GM20431 (cell line): Measurements from ENCODE around the gene NCK1.
"Not testable (repeated sequence)": the region's sequence is repeated elsewhere in the genome, so short reads cannot be mapped to it uniquely, and the experiment has no call there.

ENCODE experiments used
- in situ Hi-C: fragments of 300-500 bp; cut with MseI, MboI; formaldehyde crosslinking; loops from one replicate; pipeline ENCODE4 v1.15.0; 2020; ENCODE audit warnings: low sequenced_read_pairs; ENCODE audit not compliant: unreplicated experiment

Gene NCK1

GRCh38 chr3:136939489-136939888, 77.5 kb downstream of the NCK1 start:
- in situ Hi-C loops, result no loop called here

- in situ Hi-C loops, result no loop called here
Observed at GRCh38 chr3:136942803-136943202, 80.8 kb downstream of the NCK1 start.

- in situ Hi-C loops, result no loop called here
Observed at GRCh38 chr3:136943436-136943835, 81.4 kb downstream of the NCK1 start.

GRCh38 chr3:136946978-136947377, 85.0 kb downstream of the NCK1 start:
- in situ Hi-C loops, result no loop called here

- in situ Hi-C loops, result no loop called here
Observed at GRCh38 chr3:136947477-136947876, 85.5 kb downstream of the NCK1 start.

GRCh38 chr3:136949146-136949545, 87.1 kb downstream of the NCK1 start:
- in situ Hi-C loops, result no loop called here

GRCh38 chr3:136949708-136950107, 87.7 kb downstream of the NCK1 start:
- in situ Hi-C loops, result no loop called here

- in situ Hi-C loops, result no loop called here
Observed at GRCh38 chr3:136950623-136951022, 88.6 kb downstream of the NCK1 start.

GRCh38 chr3:136952292-136952691, 90.3 kb downstream of the NCK1 start:
- in situ Hi-C loops, result no loop called here

GRCh38 chr3:136954251-136954650, 92.2 kb downstream of the NCK1 start:
- in situ Hi-C loops, result no loop called here

- in situ Hi-C loops, result no loop called here
Observed at GRCh38 chr3:136954980-136955780, 93.2 kb downstream of the NCK1 start.

GRCh38 chr3:136955813-136956212, 93.8 kb downstream of the NCK1 start:
- in situ Hi-C loops, result no loop called here

- in situ Hi-C loops, result no loop called here
Observed at GRCh38 chr3:136956971-136957370, 95.0 kb downstream of the NCK1 start.

- in situ Hi-C loops, result no loop called here
Observed at GRCh38 chr3:136957751-136958288, 95.8 kb downstream of the NCK1 start, which contains the start of gene IL20RB. Gene IL20RB (plus strand): TSS chr3:136957983. CDS start chr3:136958114, 131 bp downstream.

- in situ Hi-C loops, result no loop called here
Observed at GRCh38 chr3:136958939-136959338, 96.9 kb downstream of the NCK1 start.

GRCh38 chr3:136959599-136959998, 97.6 kb downstream of the NCK1 start:
- in situ Hi-C loops, result no loop called here

- in situ Hi-C loops, result no loop called here
Observed at GRCh38 chr3:136960838-136961836, 99.1 kb downstream of the NCK1 start.

GRCh38 chr3:136962927-136963326, 100.9 kb downstream of the NCK1 start:
- in situ Hi-C loops, result no loop called here

GRCh38 chr3:136969539-136969938, 107.5 kb downstream of the NCK1 start:
- in situ Hi-C loops, result not testable (repeated sequence)

- in situ Hi-C loops, result no loop called here
Observed at GRCh38 chr3:136973352-136973751, 111.3 kb downstream of the NCK1 start.

GRCh38 chr3:136974670-136975069, 112.7 kb downstream of the NCK1 start:
- in situ Hi-C loops, result no loop called here
